Tongue (tissue), 2 donors: Measurements from ENCODE around the gene DIPK1B. TPM values are rescaled to one million over a fixed set of nuclear protein-coding genes. Genes with fewer than 3 reads are reported as not detected.

Experiments used
- DNase-seq: peaks from one replicate; pipeline ENCODE4 v3.0.0-alpha.2; 2015
- total RNA-seq: library from RNA; depleted of rRNA; stranded (reverse); fragments of >200 nt; gene quantifications from one replicate; pipeline ENCODE4 v1.2.3, GENCODE V29; 2014

DIPK1B gene
- total RNA-seq, 1 donor from 2014 or later, result 18.3 TPM

GRCh38 chr9:136686794-136687711 lies 25.3 kb upstream of the DIPK1B start, which contains the start of gene AGPAT2:
TSS of gene AGPAT2 (minus strand) at chr9:136687457. CDS start at chr9:136687357, 100 bp downstream.
- peak; percentile 71 for DNase-seq

- no peak for DNase-seq
Observed at GRCh38 chr9:136687721-136688223, 24.6 kb upstream of the DIPK1B start.

DNA sequence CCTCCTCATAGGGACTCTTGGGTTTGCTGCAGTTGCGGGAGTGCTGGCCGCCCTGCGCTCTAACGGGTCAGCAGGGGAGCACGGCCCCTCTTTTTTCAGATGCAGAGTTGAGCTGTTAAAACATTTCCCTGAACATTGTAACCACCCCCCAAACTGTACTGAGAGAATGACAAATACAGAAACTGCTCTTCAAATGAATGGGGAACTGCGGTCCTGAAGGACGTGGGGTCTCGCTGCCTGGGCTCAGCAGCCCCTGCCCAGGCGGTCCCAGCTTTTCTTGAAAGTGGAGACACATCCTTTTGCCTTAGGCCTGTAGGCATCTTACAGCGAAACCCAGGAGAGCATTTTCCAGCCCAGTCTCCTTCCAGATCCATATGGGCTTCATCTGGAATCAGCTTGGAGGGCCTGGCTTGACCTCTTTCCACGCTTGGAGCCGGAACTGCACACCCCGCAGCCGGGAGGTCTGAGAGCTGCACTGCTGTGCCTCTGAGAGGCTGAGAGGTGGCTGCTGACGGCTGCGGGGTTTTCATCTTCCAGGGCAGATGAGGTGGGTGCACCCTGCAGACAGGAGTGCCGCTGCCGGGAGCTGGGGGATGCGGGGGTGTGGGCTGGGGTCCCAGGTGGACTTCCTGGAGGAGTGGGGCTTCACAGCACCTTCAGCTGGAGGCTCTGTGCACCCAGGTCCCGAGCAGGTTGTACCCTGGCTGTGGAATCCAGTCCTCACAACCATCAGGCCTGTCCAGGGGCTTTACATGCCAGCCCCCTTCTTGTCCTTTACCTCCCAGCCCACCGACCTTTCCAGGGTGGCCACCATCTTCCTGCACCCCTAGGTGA lies 23.9 kb upstream of the DIPK1B start:
- no peak for DNase-seq

- DNase-seq, result no peak
Observed at GRCh38 chr9:136689108-136689460, 23.3 kb upstream of the DIPK1B start.

DNA sequence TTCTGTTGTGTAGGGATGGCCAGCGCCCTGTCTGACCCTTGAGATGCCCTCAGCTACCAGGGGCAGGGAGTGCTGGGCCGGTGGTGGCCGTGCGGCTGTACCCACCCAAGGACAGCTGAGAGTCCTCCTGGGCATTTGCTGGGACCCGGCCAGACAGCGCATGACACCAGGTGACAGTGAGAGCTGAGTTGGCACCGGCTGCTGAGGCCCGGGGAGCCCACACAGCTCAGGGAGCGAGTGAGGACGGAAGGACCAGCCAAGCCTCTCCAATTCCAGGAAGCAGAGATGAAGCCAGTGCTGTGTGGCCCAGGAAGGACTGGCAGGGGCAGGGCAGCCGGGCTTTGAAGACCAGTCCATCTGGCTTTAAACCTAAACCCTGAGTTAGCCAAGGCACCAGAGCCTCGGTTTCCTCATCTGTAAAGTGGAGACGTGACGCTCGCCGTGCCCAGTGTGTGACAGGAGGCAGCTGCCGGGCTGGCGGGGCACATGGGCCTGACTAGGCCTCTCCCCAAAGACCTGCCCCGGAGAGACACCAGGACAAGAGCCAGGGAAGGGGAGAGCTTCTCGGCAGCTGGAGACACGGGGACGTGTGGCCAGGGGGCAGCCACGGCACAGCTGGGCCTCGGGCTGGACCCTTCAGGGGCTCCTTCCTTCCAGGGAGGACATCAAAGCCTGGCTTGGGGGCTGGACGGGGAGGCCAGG lies 22.1 kb upstream of the DIPK1B start:
- peak; percentile 64 for DNase-seq

- no peak for DNase-seq
Observed at GRCh38 chr9:136690806-136691261, 21.5 kb upstream of the DIPK1B start.

- DNase-seq, result no peak
Observed at GRCh38 chr9:136691316-136692184, 20.8 kb upstream of the DIPK1B start.

- DNase-seq, result no peak
Observed at GRCh38 chr9:136692185-136693134, 19.9 kb upstream of the DIPK1B start.

- DNase-seq, result no peak
Observed at GRCh38 chr9:136693135-136693489, 19.3 kb upstream of the DIPK1B start.

GRCh38 chr9:136693490-136694162 lies 18.7 kb upstream of the DIPK1B start:
- DNase-seq, result no peak

- no peak for DNase-seq
Observed at GRCh38 chr9:136694163-136694871, 18.1 kb upstream of the DIPK1B start.

- DNase-seq, result no peak
Observed at GRCh38 chr9:136694872-136695247, 17.5 kb upstream of the DIPK1B start.

DNA sequence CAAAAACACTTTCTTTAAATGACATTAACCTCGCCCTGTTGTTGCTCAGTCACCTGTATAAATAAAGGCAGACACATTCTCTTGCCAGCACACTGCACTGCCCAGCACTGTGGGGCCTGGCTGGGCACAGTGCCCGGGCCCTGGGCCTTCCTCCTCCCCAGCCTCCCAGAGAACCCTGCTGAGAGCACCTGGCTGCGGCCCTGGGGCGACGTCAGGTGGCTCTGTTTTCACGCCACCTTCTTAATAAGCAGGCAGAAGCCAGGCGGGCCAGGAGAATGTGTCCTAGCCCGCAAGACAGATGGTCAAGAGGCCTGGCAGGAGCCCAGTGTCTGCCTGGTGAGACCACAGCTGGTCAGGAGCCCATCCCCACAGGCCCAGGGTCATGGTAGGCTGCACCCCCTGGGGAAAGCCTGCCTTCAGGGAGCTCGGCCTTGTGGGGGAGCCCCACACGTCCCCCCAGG lies 16.9 kb upstream of the DIPK1B start:
- peak; percentile 60 for DNase-seq

- peak; percentile 75 for DNase-seq
Observed at GRCh38 chr9:136695955-136696354, 16.4 kb upstream of the DIPK1B start.

- peak; percentile 56 for DNase-seq
Observed at GRCh38 chr9:136696502-136696901, 15.9 kb upstream of the DIPK1B start.

DNA sequence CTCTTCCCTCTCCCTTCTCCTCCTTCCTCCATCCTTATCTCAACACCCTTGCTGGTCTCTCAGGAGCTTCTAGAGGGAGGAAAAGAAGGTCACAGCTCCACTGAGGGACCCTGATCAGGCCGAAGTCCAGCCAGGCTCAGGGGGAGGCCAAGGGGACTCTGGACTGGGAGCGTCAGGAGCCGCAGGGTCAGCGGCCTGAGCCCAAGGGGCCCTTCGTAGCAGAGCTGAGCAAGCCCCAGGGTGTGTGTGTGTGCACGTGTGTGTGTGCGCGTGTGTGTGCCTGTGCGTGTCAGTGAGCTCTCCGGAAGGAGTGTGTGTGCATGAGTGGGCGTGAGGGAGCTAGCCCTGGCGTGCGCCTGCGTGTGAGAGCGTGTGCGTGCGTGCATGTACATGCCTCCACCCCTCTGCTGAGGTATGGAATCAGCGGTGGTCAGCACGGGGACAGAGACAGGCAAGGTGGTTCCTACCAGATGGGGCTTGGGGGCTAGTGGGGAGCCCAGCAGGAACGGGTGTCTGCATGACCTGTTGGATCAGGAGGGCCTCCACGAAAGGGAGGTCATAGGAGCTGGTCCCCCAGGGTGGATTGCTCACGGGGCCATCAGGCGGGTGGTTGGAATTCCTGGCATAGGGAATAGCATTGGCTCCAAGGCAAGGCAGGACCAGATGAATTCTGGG lies 15.1 kb upstream of the DIPK1B start:
- DNase-seq, result no peak

DNA sequence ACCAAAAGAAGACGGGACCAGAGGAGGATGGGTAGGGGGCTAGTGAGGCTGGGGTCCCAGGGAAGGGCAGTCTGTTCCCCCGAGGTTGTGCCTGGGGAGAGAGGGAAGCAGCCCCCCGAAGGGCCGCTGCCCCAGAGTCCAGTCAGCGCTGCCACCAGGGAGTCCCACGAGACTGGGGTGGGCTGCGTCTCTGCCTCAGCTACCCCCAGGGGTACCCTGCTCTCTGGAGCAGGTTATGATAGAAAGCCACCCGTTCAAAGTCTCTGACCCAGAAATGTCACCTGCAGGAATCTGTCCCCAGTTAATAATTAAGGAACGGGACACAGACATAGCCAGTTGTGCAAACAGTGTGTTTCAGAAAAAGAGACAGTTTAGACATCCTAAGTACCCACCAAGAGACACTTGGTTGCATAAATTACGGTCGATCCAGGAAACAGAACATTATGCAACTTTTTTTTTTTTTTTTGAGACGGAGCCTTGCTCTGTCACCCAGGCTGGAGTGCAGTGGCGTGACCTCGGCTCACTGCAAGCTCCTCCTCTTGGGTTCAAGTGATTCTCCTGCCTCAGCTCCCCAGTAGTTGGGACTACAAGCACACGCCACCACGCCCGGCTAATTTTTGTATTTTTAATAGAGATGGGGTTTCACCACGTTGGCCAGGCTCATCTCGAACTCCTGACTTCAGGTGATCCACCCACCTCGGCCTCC lies 14.4 kb upstream of the DIPK1B start:
- no peak for DNase-seq
